H9 (cell line): ENCODE data around the gene RFPL2. TPM values are rescaled to one million over a fixed set of nuclear protein-coding genes. Genes with fewer than 3 reads are reported as not detected.

ENCODE experiments used
- DNase-seq: peaks from one replicate; pipeline ENCODE4 v3.0.0-alpha.2; 2017
- H2AFZ ChIP-seq: one replicate; pipeline ENCODE4 v1.6.1; 2013; ENCODE audit warnings: mild to moderate bottlenecking, low read length, control low read depth, moderate library complexity
- H2AK5ac ChIP-seq: 2 replicates; pipeline ENCODE4 v1.6.1; 2013; ENCODE audit warnings: low read length, control low read depth, mixed read lengths; ENCODE audit not compliant: insufficient read length
- H2BK120ac ChIP-seq: one replicate; pipeline ENCODE4 v1.6.1; 2013; ENCODE audit warnings: low read depth, mild to moderate bottlenecking, low read length, control low read depth, inconsistent platforms; ENCODE audit not compliant: poor library complexity, severe bottlenecking
- H2BK12ac ChIP-seq: 2 replicates; pipeline ENCODE4 v1.6.1; 2013; ENCODE audit warnings: low read length, control low read depth, mixed read lengths, low read depth; ENCODE audit not compliant: insufficient read length
- H2BK15ac ChIP-seq: 2 replicates; pipeline ENCODE4 v1.6.1; 2013; ENCODE audit warnings: low read depth, low read length, control low read depth
- H2BK20ac ChIP-seq: one replicate; pipeline ENCODE4 v1.6.1; 2013; ENCODE audit warnings: low read depth, mild to moderate bottlenecking, low read length, control low read depth, inconsistent platforms; ENCODE audit not compliant: poor library complexity, severe bottlenecking
- H2BK5ac ChIP-seq: 2 replicates; pipeline ENCODE4 v1.6.1; 2013; ENCODE audit warnings: low read length, control low read depth, mixed read lengths; ENCODE audit not compliant: insufficient read length
- H3K14ac ChIP-seq: 2 replicates; pipeline ENCODE4 v1.6.1; 2013; ENCODE audit warnings: low read length, control low read depth; ENCODE audit not compliant: insufficient read depth
- H3K18ac ChIP-seq: 2 replicates; pipeline ENCODE4 v1.6.1; 2013; ENCODE audit warnings: low read depth, mild to moderate bottlenecking, mixed read lengths, low read length, control low read depth; ENCODE audit not compliant: insufficient read length
- H3K23ac ChIP-seq: 2 replicates; pipeline ENCODE4 v1.6.1; 2013; ENCODE audit warnings: low read length, control low read depth, mixed read lengths, low read depth; ENCODE audit not compliant: insufficient read length
- H3K23me2 ChIP-seq: 2 replicates; pipeline ENCODE4 v1.6.1; 2013; ENCODE audit warnings: low read depth, mild to moderate bottlenecking, mixed read lengths, low read length, control low read depth; ENCODE audit not compliant: insufficient read length, poor library complexity, severe bottlenecking
- H3K27ac ChIP-seq: 2 replicates; pipeline ENCODE4 v1.5.1; 2013; ENCODE audit warnings: low read length, control low read depth, mixed read lengths, low read depth; ENCODE audit not compliant: insufficient read length
- H3K27me3 ChIP-seq: 2 replicates; pipeline ENCODE4 v1.6.1; 2013; ENCODE audit warnings: low read length, control low read depth, inconsistent platforms; ENCODE audit not compliant: insufficient read depth
- H3K4ac ChIP-seq: 2 replicates; pipeline ENCODE4 v1.6.1; 2013; ENCODE audit warnings: low read depth, mild to moderate bottlenecking, control low read depth, inconsistent platforms, low read length, moderate library complexity
- H3K4me1 ChIP-seq: 2 replicates; pipeline ENCODE4 v1.6.1; 2013; ENCODE audit warnings: low read length, control low read depth, inconsistent platforms; ENCODE audit not compliant: insufficient read depth
- H3K4me2 ChIP-seq: 2 replicates; pipeline ENCODE4 v1.6.1; 2013; ENCODE audit warnings: low read length, control low read depth, mixed read lengths; ENCODE audit not compliant: insufficient read length, insufficient read depth
- H3K56ac ChIP-seq: 2 replicates; pipeline ENCODE4 v1.6.1; 2013; ENCODE audit warnings: low read depth, mild to moderate bottlenecking, mixed read lengths, low read length, control low read depth; ENCODE audit not compliant: insufficient read length
- H3K79me1 ChIP-seq: 2 replicates; pipeline ENCODE4 v1.6.1; 2013; ENCODE audit warnings: low read depth, mild to moderate bottlenecking, moderate library complexity, low read length, control low read depth, inconsistent platforms; ENCODE audit not compliant: insufficient read depth, poor library complexity, severe bottlenecking
- H3K79me2 ChIP-seq: 2 replicates; pipeline ENCODE4 v1.6.1; 2013; ENCODE audit warnings: low read length, control low read depth, inconsistent platforms; ENCODE audit not compliant: insufficient read depth
- H3K9ac ChIP-seq: 2 replicates; pipeline ENCODE4 v1.6.1; 2013; ENCODE audit warnings: low read length, control low read depth, mixed read lengths; ENCODE audit not compliant: insufficient read length; ENCODE audit errors: extremely low read depth
- H3K9me3 ChIP-seq: one replicate; pipeline ENCODE4 v1.6.1; 2013; ENCODE audit warnings: low read depth, low read length, inconsistent platforms; ENCODE audit not compliant: control insufficient read depth
- H3T11ph ChIP-seq: one replicate; pipeline ENCODE4 v1.6.1; 2013; ENCODE audit warnings: mild to moderate bottlenecking, low read length, control low read depth, inconsistent platforms
- H4K20me1 ChIP-seq: one replicate; pipeline ENCODE4 v1.6.1; 2013; ENCODE audit not compliant: control insufficient read depth, insufficient read length, insufficient read depth
- H4K5ac ChIP-seq: 2 replicates; pipeline ENCODE4 v1.6.1; 2013; ENCODE audit warnings: low read depth, mild to moderate bottlenecking, mixed read lengths, low read length, control low read depth; ENCODE audit not compliant: insufficient read length
- H4K8ac ChIP-seq: replicated peaks from 2 replicates; pipeline ENCODE4 v1.6.1; 2013; ENCODE audit warnings: low read length, control low read depth, mixed read lengths, low read depth; ENCODE audit not compliant: insufficient read length
- H4K91ac ChIP-seq: 2 replicates; pipeline ENCODE4 v1.6.1; 2013; ENCODE audit warnings: low read depth, mild to moderate bottlenecking, moderate library complexity, mixed read lengths, low read length, control low read depth; ENCODE audit not compliant: insufficient read length
- H3K27ac Mint-ChIP-seq, 3 experiments: 2 replicates in 2 of 3; 3 replicates in 1 of 3; pipeline ENCODE4 v1.8.0; 2020 to 2021; ENCODE audit warnings: mixed read lengths in 3 of 3, mild to moderate bottlenecking in 1 of 3, moderate library complexity in 1 of 3
- H3K27me3 Mint-ChIP-seq: 2 replicates; pipeline ENCODE4 v1.8.0; 2021; ENCODE audit warnings: low read depth, mild to moderate bottlenecking, moderate library complexity, mixed read lengths
- H3K36me3 Mint-ChIP-seq, 3 experiments: 2 replicates in 2 of 3; 3 replicates in 1 of 3; pipeline ENCODE4 v1.8.0; 2020 to 2021; ENCODE audit warnings: low read depth in 3 of 3, mixed read lengths in 3 of 3; ENCODE audit not compliant: insufficient read depth in 1 of 3
- H3K4me1 Mint-ChIP-seq, 2 experiments: 2 replicates each; pipeline ENCODE4 v1.8.0; 2020; ENCODE audit warnings: mixed read lengths in 2 of 2
- H3K4me3 Mint-ChIP-seq, 2 experiments: 2 replicates in 1 of 2; 3 replicates in 1 of 2; pipeline ENCODE4 v1.8.0; 2020 to 2021; ENCODE audit warnings: mild to moderate bottlenecking in 2 of 2, mixed read lengths in 2 of 2, moderate library complexity in 1 of 2
- H3K9me3 Mint-ChIP-seq, 2 experiments: 2 replicates in 1 of 2; 3 replicates in 1 of 2; pipeline ENCODE4 v1.8.0; 2020; ENCODE audit warnings: mild to moderate bottlenecking in 2 of 2, mixed read lengths in 2 of 2, moderate library complexity in 1 of 2
- CTCF ChIP-seq: fragments of 200-600 bp; sonication (generic); conservative IDR thresholded peaks from 3 replicates; pipeline ENCODE4 v1.8.0; 2021; ENCODE audit warnings: antibody characterized with exemption, mild to moderate bottlenecking
- WGBS: extraction: QIAGEN DNeasy Blood & Tissue Kit; methylation state at CpG from one replicate; pipeline ENCODE4 v1.1.7; 2013; ENCODE audit warnings: missing lambda C conversion rate, low lambda C conversion rate, mixed read lengths; ENCODE audit not compliant: insufficient read length; ENCODE audit errors: extremely low coverage; 5-methylcytosine and 5-hydroxymethylcytosine counted together
- total RNA-seq: library from RNA; stranded (reverse); gene quantifications from 2 replicates; pipeline ENCODE4 v1.2.1, GENCODE V29; 2021

RFPL2 gene
- total RNA-seq, 1 experiment from 2014 or later = not detected

- H2BK12ac ChIP-seq = no peak overlapping the region
- peaks cover 97% of the 10 kb centered on the region for H3K27me3 Mint-ChIP-seq
- no peaks in the 10 kb centered on the region for H3K79me2 ChIP-seq
- H3K36me3 Mint-ChIP-seq = no peaks in the 10 kb centered on the region; a peak in 2 of 7 replicates
- H3K23me2 ChIP-seq = peaks cover 13% of the 10 kb centered on the region
- H2BK120ac ChIP-seq = no peak overlapping the region
- peaks cover 21 to 40% of the 10 kb centered on the region in 2 experiments for H3K4me1 Mint-ChIP-seq
- no peak overlapping the region for H2BK20ac ChIP-seq
- no peak overlapping the region for H2AK5ac ChIP-seq
- H2AFZ ChIP-seq = no peak overlapping the region
- no peaks in the 10 kb centered on the region for H3K9me3 ChIP-seq
- H4K91ac ChIP-seq = no peak overlapping the region
- H3K14ac ChIP-seq = no peak overlapping the region
- peaks cover 8% of the 10 kb centered on the region; the same call in 1 of the 2 replicates for H3K27me3 ChIP-seq
- H2BK5ac ChIP-seq = no peak overlapping the region
- peak; percentile 73 for DNase-seq
- no peak overlapping the region for H3K23ac ChIP-seq
- H3K4me2 ChIP-seq = no peak overlapping the region
- H3K18ac ChIP-seq = no peak overlapping the region
- peak; percentile 73 for TF ChIP-seq CTCF
- no peaks in the 10 kb centered on the region; the same call in 1 of the 2 replicates for H3K4me1 ChIP-seq
- no peak overlapping the region for H4K5ac ChIP-seq
- WGBS = no CpG with 5 or more reads among the region's 29 CpGs
- no peaks in the 10 kb centered on the region for H3K9me3 Mint-ChIP-seq
- H2BK15ac ChIP-seq = no peak overlapping the region
- no peaks in the 10 kb centered on the region for H4K20me1 ChIP-seq
- no peak overlapping the region for H3K56ac ChIP-seq
- no peak overlapping the region for H3K27ac ChIP-seq
- H3K27ac Mint-ChIP-seq = no peak overlapping the region
- no peak overlapping the region for H3K9ac ChIP-seq
- no peak overlapping the region for H4K8ac ChIP-seq
- H3T11ph ChIP-seq = no peak overlapping the region
- no peaks in the 10 kb centered on the region for H3K79me1 ChIP-seq
- H3K4ac ChIP-seq = no peak overlapping the region
- no peak overlapping the region; a peak in 1 of 5 replicates for H3K4me3 Mint-ChIP-seq
Measured at GRCh38 chr22:32202539-32203180, 2.2 kb downstream of the RFPL2 start.
